Measurements from ENCODE around the gene PHF13. TPM values are rescaled to one million over a fixed set of nuclear protein-coding genes. Genes with fewer than 3 reads are reported as not detected.
A peak's percentile ranks its signal among the peaks of the same experiment; 100 is the strongest.

The PHF13 gene
- total RNA-seq, result 10.2 and 16.7 TPM in 2 replicates

DNA sequence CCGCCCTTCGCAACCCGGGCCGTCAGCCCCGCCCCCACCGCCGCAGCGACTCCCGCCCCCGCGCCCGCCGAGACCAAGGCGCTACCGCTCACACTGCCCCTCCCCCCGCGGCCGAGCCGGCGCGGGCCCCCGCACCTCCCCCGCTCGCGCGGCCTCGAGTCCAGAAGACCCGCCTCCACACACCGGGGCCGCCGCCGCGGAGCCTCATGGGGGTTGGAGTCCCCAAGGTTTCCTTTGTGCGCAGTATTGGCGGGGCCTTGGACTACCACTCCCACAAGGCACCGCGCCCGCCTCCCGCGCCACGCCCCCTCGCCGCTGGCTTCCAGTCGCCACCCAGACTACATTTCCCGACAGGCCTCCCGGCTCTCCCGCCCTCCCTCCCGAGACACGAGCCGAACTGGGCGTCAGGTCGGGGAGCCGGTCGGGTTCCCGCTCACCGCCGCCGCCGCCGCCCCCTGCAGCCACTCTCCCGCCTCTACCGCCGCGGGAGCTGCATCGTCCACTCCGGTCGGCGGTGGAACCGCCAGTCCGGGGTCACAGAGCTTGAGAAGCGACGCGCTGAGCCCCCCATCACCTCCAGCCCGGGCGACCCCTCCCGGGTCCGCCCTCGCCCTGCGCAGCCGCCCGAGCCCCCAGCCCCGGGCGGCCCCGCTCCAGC lies at the start of gene PHF13:
PHF13 (plus strand) TSS at position 371 of the 658 bp plus-strand sequence. CDS start 336 bp downstream, outside the sequence.
- peak; percentile 100 for DNase-seq

DNA sequence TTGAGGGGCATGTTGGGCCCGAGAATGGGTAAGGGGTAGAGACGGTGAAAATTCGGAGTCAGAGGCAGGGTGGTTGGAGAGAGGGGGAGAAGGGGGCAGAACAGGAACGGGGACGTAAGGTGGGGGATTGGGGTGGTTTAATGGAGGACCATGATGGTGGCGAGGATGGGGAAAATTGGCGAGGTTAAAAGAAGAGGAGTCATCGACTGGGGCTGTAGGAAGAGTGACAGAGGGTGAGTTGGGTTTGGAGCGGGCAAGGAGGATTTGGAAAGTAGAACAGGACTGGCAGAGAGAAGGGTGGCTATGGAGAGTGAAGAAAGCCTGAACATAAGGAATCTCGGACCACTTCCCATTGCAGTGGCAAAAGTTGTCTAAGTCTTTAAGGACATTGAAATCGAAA lies 44.5 kb upstream of the PHF13 start:
- no peak for DNase-seq

DNA sequence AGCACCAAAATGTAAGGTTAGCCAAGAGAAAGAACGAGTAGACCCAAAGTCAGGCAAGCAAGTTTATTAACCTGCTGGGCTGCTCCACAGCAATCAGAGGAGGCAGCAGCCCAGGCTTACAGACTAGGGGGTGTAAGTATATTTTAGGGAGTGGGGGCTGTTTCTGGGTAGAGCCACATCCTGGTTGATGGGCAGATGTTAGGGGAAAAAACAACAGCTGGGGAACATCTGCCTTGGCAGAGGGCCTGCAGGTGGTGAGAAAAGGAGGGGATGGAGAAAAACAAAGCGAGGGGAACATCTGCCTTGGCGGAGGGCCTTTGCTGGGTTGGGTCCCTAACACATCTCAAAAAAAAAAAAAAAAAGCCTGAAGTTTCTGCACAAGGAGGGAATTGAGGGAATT lies 43.4 kb upstream of the PHF13 start:
- DNase-seq, result no peak

DNA sequence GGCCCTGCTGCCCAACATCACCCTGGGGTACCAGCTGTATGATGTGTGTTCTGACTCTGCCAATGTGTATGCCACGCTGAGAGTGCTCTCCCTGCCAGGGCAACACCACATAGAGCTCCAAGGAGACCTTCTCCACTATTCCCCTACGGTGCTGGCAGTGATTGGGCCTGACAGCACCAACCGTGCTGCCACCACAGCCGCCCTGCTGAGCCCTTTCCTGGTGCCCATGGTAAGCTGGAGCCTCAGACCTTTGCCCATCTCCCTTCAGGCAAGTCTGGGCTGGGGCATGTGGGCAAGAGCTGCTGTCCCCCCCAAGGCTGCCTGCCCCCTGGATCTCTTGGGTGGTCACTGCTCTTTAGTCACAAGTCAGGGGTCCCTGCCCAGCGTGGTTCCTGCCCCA lies 42.5 kb upstream of the PHF13 start:
- DNase-seq, result no peak

DNA sequence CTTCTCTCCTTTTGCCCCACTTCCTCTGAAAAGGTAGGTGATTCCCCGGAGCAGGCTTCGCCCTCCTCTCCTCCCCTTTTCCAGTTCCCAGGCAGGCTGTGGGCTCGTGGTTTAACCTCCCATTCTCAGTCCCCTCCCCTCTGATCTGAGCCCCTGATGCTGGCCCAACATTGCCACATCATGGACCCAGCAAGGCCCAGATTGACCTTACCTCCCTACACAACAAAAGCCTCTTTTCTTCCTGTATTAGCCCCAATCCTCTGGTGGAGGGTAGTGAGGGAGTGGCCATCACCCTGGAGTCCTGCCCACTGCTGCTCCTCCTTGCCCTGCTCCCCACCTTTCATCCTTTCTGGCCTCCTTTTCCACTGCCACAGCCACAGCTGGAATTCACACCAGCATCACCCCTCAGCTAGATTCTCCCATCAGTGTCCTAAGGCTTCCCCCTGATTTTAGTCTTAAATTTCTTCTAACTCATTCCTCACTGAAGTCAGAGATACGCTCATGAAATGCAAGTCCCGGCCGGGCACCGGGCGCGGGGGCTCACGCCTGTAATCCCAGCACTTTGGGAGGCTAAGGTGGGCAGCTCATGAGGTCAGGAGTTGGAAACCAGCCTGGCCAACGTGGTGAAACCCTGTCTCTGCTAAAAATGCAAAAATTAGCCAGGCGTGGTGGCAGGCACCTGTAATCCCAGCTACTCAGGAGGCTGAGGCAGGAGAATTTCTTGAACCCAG lies 40.7 kb upstream of the PHF13 start:
- no peak for DNase-seq

DNA sequence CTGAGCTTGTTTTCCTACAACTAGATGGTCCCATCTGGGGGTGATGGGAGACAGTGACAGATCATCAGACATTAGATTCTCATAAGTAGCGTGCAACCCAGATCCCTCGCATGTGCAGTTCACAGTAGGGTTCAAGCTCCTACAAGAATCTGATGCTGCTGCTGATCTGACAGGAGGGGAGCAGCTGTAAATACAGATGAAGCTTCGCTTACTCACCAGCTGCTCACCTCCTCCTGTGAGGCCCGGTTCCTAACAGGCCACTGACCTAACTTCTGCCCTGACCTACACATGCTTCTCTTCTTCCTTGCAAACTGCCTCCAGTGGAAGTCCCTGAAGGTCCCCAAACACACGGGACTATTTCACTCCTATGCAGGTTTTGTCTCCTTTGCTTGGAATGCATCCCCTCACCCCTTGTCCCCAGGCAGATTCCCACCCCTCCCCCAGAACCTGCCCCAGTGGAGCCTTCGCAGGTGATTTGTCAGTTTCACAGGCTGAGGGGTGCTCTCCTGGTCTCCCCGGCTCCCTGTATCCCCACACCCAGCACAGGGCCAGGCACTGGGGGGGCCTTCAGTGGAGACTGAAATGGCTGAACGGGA lies 39.4 kb upstream of the PHF13 start:
- no peak for DNase-seq

DNA sequence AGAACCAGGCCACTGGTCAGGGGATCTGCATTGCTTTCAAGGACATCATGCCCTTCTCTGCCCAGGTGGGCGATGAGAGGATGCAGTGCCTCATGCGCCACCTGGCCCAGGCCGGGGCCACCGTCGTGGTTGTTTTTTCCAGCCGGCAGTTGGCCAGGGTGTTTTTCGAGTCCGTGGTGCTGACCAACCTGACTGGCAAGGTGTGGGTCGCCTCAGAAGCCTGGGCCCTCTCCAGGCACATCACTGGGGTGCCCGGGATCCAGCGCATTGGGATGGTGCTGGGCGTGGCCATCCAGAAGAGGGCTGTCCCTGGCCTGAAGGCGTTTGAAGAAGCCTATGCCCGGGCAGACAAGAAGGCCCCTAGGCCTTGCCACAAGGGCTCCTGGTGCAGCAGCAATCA lies 38.7 kb upstream of the PHF13 start:
- no peak for DNase-seq

DNA sequence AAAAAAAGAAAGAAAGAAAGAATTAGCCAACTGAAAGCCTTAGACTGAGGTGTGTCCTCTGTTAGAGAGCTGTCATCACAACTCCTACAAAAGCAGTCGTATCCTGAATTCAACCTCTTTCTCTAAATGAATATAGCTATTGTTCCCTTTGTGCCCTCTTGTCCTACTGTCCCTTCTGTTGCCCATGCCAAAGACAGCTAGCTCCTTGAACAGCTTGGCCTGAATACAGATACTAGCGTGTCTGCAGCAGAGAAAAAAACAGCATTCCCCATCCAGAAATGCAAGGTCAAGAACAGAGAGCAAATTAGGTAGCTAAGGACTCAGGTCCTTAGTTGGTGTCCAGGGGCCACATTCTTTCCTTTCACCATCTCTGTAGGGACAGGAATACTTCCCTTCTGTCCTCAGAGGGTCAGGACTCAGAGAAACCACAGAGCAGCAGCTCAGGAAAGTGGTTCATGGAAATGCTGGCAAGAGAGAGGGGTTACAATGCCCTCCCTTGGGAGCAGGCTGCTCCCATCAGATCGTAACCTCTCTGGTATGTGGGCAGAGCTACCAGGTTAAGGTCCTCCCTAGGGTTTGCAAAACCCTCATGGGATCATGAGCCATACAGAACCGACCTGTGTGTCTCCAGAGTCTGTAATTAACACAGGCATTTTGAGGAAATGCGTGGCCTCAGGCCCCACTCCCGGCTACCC lies 35.6 kb upstream of the PHF13 start:
- no peak for DNase-seq

DNA sequence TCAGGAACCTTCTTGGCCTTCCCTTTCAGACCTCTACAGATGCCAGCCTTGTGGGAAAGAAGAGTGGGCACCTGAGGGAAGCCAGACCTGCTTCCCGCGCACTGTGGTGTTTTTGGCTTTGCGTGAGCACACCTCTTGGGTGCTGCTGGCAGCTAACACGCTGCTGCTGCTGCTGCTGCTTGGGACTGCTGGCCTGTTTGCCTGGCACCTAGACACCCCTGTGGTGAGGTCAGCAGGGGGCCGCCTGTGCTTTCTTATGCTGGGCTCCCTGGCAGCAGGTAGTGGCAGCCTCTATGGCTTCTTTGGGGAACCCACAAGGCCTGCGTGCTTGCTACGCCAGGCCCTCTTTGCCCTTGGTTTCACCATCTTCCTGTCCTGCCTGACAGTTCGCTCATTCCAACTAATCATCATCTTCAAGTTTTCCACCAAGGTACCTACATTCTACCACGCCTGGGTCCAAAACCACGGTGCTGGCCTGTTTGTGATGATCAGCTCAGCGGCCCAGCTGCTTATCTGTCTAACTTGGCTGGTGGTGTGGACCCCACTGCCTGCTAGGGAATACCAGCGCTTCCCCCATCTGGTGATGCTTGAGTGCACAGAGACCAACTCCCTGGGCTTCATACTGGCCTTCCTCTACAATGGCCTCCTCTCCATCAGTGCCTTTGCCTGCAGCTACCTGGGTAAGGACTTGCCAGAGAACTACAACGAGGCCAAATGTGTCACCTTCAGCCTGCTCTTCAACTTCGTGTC lies 34.7 kb upstream of the PHF13 start:
- no peak for DNase-seq

DNA sequence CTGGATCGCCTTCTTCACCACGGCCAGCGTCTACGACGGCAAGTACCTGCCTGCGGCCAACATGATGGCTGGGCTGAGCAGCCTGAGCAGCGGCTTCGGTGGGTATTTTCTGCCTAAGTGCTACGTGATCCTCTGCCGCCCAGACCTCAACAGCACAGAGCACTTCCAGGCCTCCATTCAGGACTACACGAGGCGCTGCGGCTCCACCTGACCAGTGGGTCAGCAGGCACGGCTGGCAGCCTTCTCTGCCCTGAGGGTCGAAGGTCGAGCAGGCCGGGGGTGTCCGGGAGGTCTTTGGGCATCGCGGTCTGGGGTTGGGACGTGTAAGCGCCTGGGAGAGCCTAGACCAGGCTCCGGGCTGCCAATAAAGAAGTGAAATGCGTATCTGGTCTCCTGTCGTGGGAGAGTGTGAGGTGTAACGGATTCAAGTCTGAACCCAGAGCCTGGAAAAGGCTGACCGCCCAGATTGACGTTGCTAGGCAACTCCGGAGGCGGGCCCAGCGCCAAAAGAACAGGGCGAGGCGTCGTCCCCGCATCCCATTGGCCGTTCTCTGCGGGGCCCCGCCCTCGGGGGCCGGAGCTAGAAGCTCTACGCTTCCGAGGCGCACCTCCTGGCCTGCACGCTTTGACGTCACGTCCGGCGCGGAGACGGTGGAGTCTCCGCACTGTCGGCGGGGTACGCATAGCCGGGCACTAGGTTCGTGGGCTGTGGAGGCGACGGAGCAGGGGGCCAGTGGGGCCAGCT lies 34.0 kb upstream of the PHF13 start, which contains the start of gene ZBTB48:
ZBTB48 (plus strand) TSS at position 621 of the 745 bp plus-strand sequence. CDS start 616 bp downstream, outside the sequence.
- peak; percentile 98 for DNase-seq

DNA sequence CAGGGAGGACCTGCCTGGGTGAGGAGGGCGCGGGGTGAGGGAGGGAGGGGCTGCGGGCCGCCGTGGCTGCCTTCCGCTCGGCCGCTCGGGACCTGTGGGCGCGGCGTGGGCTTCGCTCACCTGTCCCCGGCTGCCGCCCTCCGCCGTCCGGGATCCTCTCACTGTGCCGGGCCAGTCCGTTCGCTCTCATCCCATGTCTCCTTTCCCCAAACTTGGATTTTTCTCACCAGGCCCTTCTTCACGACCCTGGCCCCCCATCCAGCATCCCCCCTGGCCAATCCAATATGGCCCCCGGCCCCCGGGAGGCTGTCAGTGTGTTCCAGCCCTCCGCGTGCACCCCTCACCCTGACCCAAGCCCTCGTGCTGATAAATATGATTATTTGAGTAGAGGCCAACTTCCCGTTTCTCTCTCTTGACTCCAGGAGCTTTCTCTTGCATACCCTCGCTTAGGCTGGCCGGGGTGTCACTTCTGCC lies 33.4 kb upstream of the PHF13 start:
- DNase-seq, result no peak

DNA sequence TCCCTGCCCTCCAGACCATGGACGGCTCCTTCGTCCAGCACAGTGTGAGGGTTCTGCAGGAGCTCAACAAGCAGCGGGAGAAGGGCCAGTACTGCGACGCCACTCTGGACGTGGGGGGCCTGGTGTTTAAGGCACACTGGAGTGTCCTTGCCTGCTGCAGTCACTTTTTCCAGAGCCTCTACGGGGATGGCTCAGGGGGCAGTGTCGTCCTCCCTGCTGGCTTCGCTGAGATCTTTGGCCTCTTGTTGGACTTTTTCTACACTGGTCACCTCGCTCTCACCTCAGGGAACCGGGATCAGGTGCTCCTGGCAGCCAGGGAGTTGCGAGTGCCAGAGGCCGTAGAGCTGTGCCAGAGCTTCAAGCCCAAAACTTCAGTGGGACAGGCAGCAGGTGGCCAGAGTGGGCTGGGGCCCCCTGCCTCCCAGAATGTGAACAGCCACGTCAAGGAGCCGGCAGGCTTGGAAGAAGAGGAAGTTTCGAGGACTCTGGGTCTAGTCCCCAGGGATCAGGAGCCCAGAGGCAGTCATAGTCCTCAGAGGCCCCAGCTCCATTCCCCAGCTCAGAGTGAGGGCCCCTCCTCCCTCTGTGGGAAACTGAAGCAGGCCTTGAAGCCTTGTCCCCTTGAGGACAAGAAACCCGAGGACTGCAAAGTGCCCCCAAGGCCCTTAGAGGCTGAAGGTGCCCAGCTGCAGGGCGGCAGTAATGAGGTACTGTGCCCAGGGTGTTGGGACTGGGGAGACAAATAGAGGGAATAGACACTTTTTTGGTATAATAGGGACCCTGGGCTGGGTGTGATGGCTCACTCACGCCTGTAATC lies 32.7 kb upstream of the PHF13 start:
- peak; percentile 37 for DNase-seq

DNA sequence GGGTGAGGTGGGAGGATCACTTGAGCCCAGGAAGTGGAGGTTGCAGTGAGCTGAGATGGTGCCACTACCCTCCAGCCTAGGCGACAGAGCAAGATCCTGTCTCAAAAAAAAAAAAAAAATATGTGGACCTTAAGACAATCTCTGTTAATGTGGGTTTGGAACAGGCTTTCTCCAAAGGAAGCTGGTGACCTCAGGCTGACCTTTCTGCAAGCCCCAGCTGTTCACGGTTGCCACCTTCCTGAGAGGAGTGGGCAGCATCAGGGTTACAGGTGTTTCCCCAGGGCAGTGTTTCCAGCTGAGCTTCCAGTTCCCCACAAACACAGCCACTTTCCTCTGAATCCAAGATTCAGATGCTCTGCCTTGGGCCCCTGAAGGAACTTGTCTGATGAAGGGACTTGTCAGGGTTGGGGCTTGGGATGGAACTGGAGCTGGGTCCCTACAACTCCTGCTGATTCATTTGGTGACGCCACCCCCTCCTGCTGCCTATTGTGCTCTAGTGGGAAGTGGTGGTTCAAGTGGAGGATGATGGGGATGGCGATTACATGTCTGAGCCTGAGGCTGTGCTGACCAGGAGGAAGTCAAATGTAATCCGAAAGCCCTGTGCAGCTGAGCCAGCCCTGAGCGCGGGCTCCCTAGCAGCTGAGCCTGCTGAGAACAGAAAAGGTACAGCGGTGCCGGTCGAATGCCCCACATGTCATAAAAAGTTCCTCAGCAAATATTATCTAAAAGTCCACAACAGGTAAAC lies 31.8 kb upstream of the PHF13 start:
- DNase-seq, result peak; percentile 64

DNA sequence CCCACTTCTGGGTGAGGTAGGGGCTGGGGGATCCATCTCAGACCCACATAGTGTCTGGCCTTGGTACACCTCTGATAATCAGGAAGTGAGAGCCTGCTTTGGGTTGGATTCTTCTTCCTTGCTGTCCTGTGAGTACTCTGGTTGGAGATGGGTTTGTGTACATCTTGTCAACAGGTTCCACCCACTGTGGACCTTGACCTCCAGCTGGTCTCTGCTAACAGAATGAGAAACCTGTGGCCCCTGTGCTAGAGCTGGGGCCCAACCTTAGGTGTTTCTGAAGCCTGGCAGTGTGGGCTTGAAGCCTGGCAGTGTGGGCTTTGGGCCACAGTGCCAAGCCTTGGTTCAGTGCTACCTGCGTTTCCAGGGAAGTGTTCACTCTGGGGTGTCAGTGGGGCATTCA lies 31.2 kb upstream of the PHF13 start:
- no peak for DNase-seq

DNA sequence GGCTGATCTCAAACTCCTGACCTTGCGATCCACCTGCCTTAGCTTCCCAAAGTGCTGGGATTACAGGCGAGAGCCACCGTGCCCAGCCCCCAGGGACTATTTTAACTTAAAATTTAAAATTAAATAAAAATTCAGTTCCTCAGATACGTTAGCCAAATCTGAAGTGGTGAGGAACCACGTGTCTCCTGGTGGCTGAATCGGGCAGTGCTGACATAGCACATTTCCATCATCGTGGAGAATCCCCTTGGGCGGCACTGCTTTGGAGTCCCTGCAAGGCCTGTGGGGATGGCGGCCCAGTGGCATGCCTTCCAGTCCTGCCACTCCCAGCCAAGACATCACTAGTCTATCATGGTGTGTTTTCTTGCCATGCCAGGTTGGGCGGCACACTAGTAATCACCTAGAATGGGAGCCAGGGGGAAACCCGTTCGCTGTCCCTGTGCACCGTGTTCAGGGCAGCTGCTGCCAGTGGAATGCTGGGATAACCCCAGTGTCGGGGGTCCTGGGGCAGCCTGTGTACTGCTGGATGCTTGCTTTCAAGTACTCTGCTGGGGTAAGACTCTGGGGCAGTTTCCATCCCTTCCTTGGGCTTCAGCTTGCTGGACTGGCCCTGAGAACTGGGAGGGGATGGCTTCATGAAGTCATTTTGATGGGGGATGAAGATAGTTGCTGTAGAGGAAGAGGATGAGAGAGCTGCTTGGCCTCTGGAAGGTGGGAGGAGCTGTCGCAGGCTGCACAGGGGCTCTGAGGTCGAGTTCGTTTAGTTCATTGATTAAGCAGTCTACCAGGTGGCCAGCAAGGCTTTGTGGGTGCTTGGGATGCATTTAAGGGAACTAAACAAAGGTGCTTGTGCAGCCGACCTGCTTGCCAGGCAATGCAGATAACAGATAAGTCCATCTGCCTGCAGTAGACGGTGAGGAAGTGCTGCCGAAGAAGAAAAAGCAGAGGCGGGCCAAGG lies 29.1 kb upstream of the PHF13 start:
- DNase-seq, result peak; percentile 15

DNA sequence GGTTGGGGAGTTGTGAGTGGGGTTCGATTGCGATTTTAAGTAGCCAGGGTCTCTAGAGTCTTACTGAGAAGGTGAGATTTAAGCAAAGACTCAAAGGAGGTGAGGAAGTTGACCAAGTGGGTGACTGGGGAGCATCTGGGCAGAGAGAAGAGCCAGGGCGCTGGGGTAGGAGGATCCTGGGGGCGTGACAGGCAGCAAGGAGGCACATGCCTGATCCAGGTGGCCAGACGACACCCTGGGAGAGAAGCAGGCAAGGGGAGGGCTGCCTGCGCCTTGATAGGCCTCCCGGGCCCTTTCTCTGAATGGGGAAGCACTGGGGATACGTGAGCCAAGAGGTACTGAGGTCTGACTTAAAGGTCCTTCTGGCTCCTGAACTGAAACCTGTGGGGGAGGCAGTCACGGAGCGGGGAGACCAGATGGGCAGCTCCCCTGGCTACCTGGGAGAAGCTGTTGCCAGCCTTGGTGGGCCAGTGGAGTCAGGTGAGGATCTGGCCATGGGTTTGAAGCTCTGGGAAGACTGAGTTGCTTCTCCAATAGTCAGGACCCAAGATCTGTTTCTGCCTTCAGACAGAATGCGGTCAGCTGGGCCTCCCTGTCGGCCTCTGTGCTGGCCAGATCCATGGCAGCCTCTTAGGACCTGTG lies 28.3 kb upstream of the PHF13 start:
- no peak for DNase-seq

DNA sequence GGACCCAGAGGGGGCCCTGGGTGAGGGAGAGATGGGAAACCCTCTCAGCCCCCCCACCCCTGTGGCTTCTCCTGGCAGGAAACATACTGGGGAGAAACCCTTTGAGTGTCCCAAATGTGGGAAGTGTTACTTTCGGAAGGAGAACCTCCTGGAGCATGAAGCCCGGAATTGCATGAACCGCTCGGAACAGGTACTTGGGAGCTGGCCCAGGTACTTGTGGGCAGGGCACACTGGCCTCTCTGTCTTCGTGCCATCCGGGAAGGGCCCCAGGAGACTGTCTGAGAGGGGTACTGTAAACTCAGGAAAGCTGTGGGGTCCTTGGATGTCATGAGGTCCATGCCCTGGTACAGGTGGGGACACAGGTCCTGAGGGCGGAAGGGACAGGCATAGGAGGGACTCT lies 27.7 kb upstream of the PHF13 start:
- DNase-seq, result no peak

DNA sequence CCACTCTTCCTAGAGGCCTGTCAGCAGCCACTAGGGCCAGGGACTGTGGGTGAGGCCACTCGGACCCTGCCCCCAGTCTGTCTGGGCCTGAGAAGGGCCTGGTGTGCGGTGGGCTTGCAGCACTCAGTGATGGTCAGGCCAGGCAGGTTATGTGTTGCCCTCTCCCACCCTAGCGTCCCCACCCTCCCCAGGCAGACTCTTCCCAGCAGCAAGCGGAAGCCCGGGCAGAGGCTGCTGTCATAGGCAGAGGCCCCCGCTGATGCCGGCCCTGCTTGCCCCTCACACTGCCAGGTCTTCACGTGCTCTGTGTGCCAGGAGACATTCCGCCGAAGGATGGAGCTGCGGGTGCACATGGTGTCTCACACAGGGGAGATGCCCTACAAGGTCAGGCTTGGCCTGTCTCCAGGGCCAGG lies 27.1 kb upstream of the PHF13 start:
- no peak for DNase-seq
